SK-N-MC (cell line): ENCODE measurements around the gene TCEAL8.
"Not testable (repeated sequence)": the region's sequence is repeated elsewhere in the genome, so short reads cannot be mapped to it uniquely, and the experiment has no call there.

Experiments
- EZH2 ChIP-seq: fragments of 200-600 bp; sonication (generic); IDR thresholded peaks from one replicate; pipeline ENCODE4 v1.6.1; 2017; ENCODE audit warnings: antibody characterized with exemption
- FOXP2 ChIP-seq: optimal IDR thresholded peaks from 2 replicates; pipeline ENCODE3; 2011; ENCODE audit warnings: mild to moderate bottlenecking, moderate library complexity; ENCODE audit not compliant: insufficient read depth; ENCODE audit errors: extremely low read length, control extremely low read depth
- POLR2AphosphoS5 ChIP-seq: IDR thresholded peaks from 2 replicates; pipeline ENCODE4 v1.6.1; 2012; ENCODE audit warnings: mild to moderate bottlenecking, low read depth, low read length, borderline replicate concordance

GRCh38 chrX:103235608-103236007 is 19.3 kb downstream of the TCEAL8 start:
- TF ChIP-seq POLR2AphosphoS5, EZH2, FOXP2: not testable (repeated sequence)
